NCI-H2029 treated with DMSO at 0.1 percent for 48 hours (cell line): ENCODE results near the gene TPRKB.
"Not testable (repeated sequence)": the region's sequence is repeated elsewhere in the genome, so short reads cannot be mapped to it uniquely, and the experiment has no call there.

Source experiments
- DNase-seq: peaks from one replicate; lab custom pipeline; 2025; lab: John Stamatoyannopoulos, UW

Gene TPRKB

GRCh38 chr2:73700131-73700611, 37.0 kb downstream of the TPRKB start:
- no peak for DNase-seq

DNA sequence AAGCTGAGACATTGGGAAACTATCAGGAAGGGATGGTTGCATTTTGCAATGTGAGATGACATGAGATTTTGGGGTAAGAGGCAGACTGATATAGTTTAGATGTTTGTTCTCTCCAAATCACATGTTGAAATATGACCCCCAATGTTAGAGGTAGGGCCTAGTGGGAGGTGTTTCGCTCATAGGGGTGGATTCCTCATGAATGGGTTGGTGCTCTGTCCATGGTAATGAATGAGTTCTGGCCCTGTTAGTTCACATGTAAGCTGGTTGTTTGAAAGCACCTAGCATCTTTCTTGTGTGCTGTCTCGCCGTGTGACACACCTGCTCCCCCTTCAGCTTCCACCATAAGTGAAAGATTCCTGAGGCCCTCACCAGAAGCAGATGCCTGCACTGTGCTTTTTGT, 37.7 kb downstream of the TPRKB start:
- DNase-seq = no peak

- DNase-seq = no peak
These were observed 39.0 kb downstream of the TPRKB start for GRCh38 chr2:73698101-73698500.

DNA sequence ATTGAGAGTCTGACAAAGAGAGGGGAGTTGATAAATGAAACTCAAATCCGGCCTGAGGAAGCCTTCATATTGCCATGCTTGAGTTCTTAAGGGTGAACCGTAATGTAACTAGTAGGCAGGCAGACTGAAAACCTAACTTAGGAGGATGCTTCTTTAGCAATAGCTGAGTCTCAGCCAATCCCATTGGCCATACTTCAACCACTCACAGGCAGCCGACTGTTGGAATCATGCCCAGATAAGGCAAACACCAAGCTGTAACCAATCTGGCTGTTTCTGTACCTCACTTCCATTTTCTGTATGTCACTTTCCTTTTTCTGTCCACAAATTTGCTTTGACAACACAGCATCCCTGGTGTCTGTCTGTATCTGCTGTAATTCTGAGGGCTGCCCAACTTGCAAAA, 39.5 kb downstream of the TPRKB start:
- DNase-seq = no peak

- DNase-seq = not testable (repeated sequence)
These were observed 40.2 kb downstream of the TPRKB start for GRCh38 chr2:73696985-73697384.

DNA sequence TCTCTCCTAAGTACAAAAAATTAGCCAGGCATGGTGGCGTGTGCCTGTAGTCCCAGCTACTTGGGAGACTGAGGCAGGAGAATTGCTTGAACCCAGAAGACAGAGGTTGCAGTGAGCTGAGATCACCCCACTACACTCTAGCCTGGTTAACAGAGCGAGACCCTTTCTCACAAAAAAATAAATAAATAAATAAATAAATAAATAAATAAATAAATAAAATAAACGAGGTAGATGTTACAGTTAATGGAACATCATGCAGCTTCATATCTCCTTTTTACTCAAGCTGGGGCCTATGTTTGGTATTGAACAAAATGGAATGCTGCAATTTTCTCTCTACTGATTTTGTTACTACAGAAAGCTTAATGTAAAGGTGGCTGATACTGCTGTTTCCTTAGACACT, 40.6 kb downstream of the TPRKB start:
- not testable (repeated sequence) for DNase-seq

GRCh38 chr2:73690372-73691088, 46.6 kb downstream of the TPRKB start:
- DNase-seq = not testable (repeated sequence)

GRCh38 chr2:73688494-73688893, 48.7 kb downstream of the TPRKB start:
- not testable (repeated sequence) for DNase-seq

DNA sequence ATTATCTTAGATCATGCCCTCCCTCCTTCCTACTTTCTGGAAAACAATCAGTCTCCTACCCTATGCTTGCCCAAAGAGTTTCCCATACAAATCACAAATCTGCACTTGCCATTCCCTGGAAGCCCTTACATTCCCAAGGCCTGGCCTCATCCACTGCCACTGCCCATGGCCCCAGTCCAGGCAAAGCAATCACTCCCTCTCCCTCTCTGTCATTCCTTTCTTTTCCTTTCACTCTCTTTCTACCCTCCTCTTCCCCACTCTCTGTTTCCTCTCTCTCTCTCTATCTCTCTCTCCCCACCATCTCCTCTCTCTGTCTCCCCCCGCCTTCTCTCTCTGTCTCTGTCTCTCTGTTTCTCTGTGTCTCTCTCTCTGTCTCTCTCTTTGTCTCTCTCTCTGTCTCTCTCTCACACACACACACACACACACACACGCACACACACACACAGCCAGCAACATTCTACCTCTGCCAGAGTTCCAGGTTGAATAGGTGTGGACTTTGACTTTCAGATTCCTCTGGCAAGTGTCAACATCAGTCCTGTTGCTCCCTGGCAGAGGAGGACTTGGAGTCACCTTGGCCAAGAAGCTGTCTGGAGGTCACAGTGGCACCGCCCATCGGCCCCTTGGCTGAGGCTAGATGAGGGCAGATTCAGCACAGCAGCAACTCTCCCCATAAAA, 51.2 kb downstream of the TPRKB start:
- no peak for DNase-seq

- DNase-seq = not testable (repeated sequence)
These were observed 52.2 kb downstream of the TPRKB start for GRCh38 chr2:73684905-73685304.

DNA sequence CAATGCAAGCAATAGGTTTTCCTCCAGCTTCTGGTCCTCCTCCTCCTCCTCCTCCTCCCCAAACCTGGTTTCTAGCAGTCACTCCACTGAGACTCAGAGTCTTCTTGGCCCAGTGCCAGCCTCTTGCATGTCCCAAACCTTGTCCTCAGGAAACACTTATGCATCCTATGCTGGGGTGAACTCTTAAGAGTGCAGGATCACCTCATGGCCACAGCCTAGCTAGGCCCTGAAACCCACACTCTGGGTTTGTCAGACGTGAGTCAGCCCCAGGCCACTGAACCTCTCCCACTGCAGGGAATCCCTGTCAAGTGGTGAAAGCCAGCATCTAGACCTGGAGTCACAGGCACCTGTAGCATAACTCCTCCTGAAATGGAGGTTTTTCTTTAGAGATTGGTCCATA, 52.8 kb downstream of the TPRKB start:
- DNase-seq = not testable (repeated sequence)

GRCh38 chr2:73679951-73680571, 57.1 kb downstream of the TPRKB start:
- DNase-seq = not testable (repeated sequence)
